GM12878 (cell line): Measurements from ENCODE around the gene MEGF6. TPM values are rescaled to one million over a fixed set of nuclear protein-coding genes. Genes with fewer than 3 reads are reported as not detected.

Experiments
- ATAC-seq: fragments of 200-7000 bp; cut with Tn5 transposase; 3 replicates; pipeline ENCODE4 v1.9.1; 2020; ENCODE audit warnings: mild to moderate bottlenecking, moderate library complexity
- BruUV-seq: library from RNA; stranded (reverse); fragments of 400-500 nt; replicated peaks from 2 replicates; lab custom pipeline; 2021; lab: Mats Ljungman, UMichigan
- CTCF ChIA-PET: fragments of 300-600 bp; sonication (Branson Sonifier 250); formaldehyde crosslinking; extraction: SDS; loops from one replicate; lab custom pipeline; 2021; ENCODE audit warnings: inconsistent platforms; lab: Yijun Ruan, JAX
- POLR2A ChIA-PET: fragments of 350-600 bp; formaldehyde crosslinking; extraction: SDS; loops from one replicate; lab custom pipeline; 2021; ENCODE audit warnings: inconsistent platforms; lab: Charles Lee
- RAD21 ChIA-PET: fragments of 300-600 bp; sonication (Branson Sonifier 250); formaldehyde crosslinking; loops from one replicate; lab custom pipeline; 2023; ENCODE audit warnings: antibody characterized with exemption; ENCODE audit not compliant: unreplicated experiment; lab: Charles Lee
- SMC1A ChIA-PET: fragments of 300-600 bp; sonication (Branson Sonifier 250); formaldehyde crosslinking; loops from one replicate; lab custom pipeline; 2023; ENCODE audit not compliant: unreplicated experiment, uncharacterized antibody; lab: Charles Lee
- DNase-seq: peaks from one replicate; pipeline ENCODE4 v3.0.0-alpha.2; 2011; ENCODE audit warnings: low read depth, low spot score
- FAIRE-seq: peaks from 3 replicates; lab custom pipeline; 2011; peaks lifted over from hg19 to GRCh38; lab: Jason Lieb, UNC
- H2AFZ ChIP-seq: 2 replicates; pipeline ENCODE4 v1.6.0; 2011; ENCODE audit warnings: low read depth, low read length, control low read depth; ENCODE audit not compliant: control insufficient read depth
- H3K27ac ChIP-seq: 2 replicates; pipeline ENCODE4 v1.5.1; 2011; ENCODE audit warnings: control low read depth; ENCODE audit not compliant: control insufficient read depth, insufficient read depth
- H3K27me3 ChIP-seq, 2 experiments: replicated peaks in 1 of 2; 2 replicates each; pipeline versions ENCODE4 v1.6.0 to v1.6.1; 2011; ENCODE audit warnings: low read length in 1 of 2; ENCODE audit not compliant: control insufficient read depth in 2 of 2, insufficient read depth in 2 of 2
- H3K36me3 ChIP-seq, 2 experiments: 2 replicates each; pipeline ENCODE4 v1.5.1; 2011; ENCODE audit warnings: low read length in 1 of 2; ENCODE audit not compliant: control insufficient read depth in 2 of 2, insufficient read depth in 2 of 2
- H3K4me1 ChIP-seq: 2 replicates; pipeline ENCODE4 v1.6.1; 2011; ENCODE audit warnings: mild to moderate bottlenecking, low read length, moderate library complexity, mixed read lengths; ENCODE audit not compliant: control insufficient read depth, insufficient read depth
- H3K4me2 ChIP-seq: 2 replicates; pipeline ENCODE4 v1.6.0; 2011; ENCODE audit warnings: control low read depth; ENCODE audit not compliant: control insufficient read depth, insufficient read depth
- H3K4me3 ChIP-seq: fragments of 200-600 bp; sonication (generic); 2 replicates; pipeline ENCODE4 v1.5.1; 2016
- H3K79me2 ChIP-seq: 2 replicates; pipeline ENCODE4 v1.6.0; 2011; ENCODE audit warnings: low read length; ENCODE audit not compliant: control insufficient read depth, insufficient read depth
- H3K9ac ChIP-seq: 2 replicates; pipeline ENCODE4 v1.8.0; 2011; ENCODE audit warnings: low read length, control low read depth, mixed read lengths; ENCODE audit not compliant: control insufficient read depth, insufficient read depth
- H3K9me3 ChIP-seq: replicated peaks from 3 replicates; pipeline ENCODE4 v1.5.1; 2011; ENCODE audit warnings: mild to moderate bottlenecking, low read length; ENCODE audit not compliant: control insufficient read depth, insufficient read depth
- H4K20me1 ChIP-seq: 2 replicates; pipeline ENCODE4 v1.6.0; 2011; ENCODE audit not compliant: control insufficient read depth, insufficient read depth
- BCL11A ChIP-seq: IDR thresholded peaks from 2 replicates; pipeline ENCODE4 v1.6.1; 2011; ENCODE audit warnings: low read depth, low read length
- CREB1 ChIP-seq: IDR thresholded peaks from 2 replicates; pipeline ENCODE4 v1.6.1; 2012; ENCODE audit warnings: low read depth, mild to moderate bottlenecking, inconsistent platforms
- HDGF ChIP-seq: fragments of 450-650 bp; IDR thresholded peaks from 2 replicates; pipeline ENCODE4 v1.6.1; 2016; ENCODE audit warnings: antibody characterized with exemption
- PML ChIP-seq: IDR thresholded peaks from 2 replicates; pipeline ENCODE4 v1.6.1; 2012; ENCODE audit warnings: low read length, inconsistent platforms
- POLR2AphosphoS5 ChIP-seq: IDR thresholded peaks from 2 replicates; pipeline ENCODE4 v1.6.1; 2011; ENCODE audit warnings: mild to moderate bottlenecking, low read length, inconsistent platforms
- TARDBP ChIP-seq: IDR thresholded peaks from 2 replicates; pipeline ENCODE4 v1.6.1; 2016; ENCODE audit warnings: borderline replicate concordance
- TBL1XR1 ChIP-seq: IDR thresholded peaks from 2 replicates; pipeline ENCODE4 v1.6.1; 2012; ENCODE audit warnings: low read depth, low read length, improper control_type of control experiment
- TCF12 ChIP-seq: IDR thresholded peaks from 2 replicates; pipeline ENCODE4 v1.6.1; 2011; ENCODE audit warnings: low read depth, mild to moderate bottlenecking, low read length
- ZZZ3 ChIP-seq: IDR thresholded peaks from 2 replicates; pipeline ENCODE4 v1.6.1; 2011; ENCODE audit warnings: low read depth; ENCODE audit not compliant: control insufficient read depth, insufficient read length
- WGBS: methylation state at CpG from one replicate; pipeline ENCODE4 v1.1.6; 2016; ENCODE audit warnings: low lambda C conversion rate; ENCODE audit not compliant: insufficient replicate concordance, insufficient coverage; ENCODE audit errors: missing lambda C conversion rate; 5-methylcytosine and 5-hydroxymethylcytosine counted together
- in situ Hi-C: fragments of 300-500 bp; cut with MboI; formaldehyde crosslinking; loops from 9 replicates; pipeline ENCODE4 v1.14.3; 2018; ENCODE audit warnings: mixed read lengths
- intact Hi-C: fragments of 100-400 bp; cut with micrococcal nuclease; formaldehyde crosslinking; loops from one replicate; pipeline ENCODE4 v1.14.2; 2022; ENCODE audit not compliant: unreplicated experiment
- polyA plus RNA-seq, 11 experiments: library from polyadenylated mRNA; depleted of rRNA in 4 of 11; unstranded in 6 of 11; stranded (reverse) in 5 of 11; fragments of >200 nt; fragmentation: Nextera tagmentation in 4 of 11; fragmentation: Illumina TruSeq in 1 of 11; extraction: Ambion mirVana in 4 of 11; extraction: Trizol in 1 of 11; gene quantifications; 1 replicate in 1 of 11; 2 replicates in 10 of 11; pipeline versions ENCODE4 v1.2.1 to v1.2.3, GENCODE V29; 2011 to 2016; ENCODE audit warnings: inconsistent platforms in 2 of 11, missing spikeins in 2 of 11, low read depth in 1 of 11
- total RNA-seq, 4 experiments: library from RNA; depleted of rRNA in 3 of 4; stranded (reverse); fragments of >200 nt in 3 of 4; fragmentation: Illumina TruSeq in 1 of 4; extraction: Trizol in 1 of 4; gene quantifications; 2 replicates each; pipeline versions ENCODE4 v1.2.1 to v1.2.3, GENCODE V29; 2013 to 2021
- TF ChIP-seq, protein P1 (sequence below): fragments of 450-650 bp; formaldehyde crosslinking; IDR thresholded peaks from 2 replicates; pipeline ENCODE4 v1.5.0; 2022; ENCODE audit warnings: mild to moderate bottlenecking, missing genetic modification characterization
- TF ChIP-seq, protein P2 (sequence below): fragments of 150-350 bp; IDR thresholded peaks from 2 replicates; pipeline ENCODE4 v1.6.1; 2014; ENCODE audit warnings: mild to moderate bottlenecking, low read depth, low read length

Gene MEGF6
- total and polyA plus RNA-seq, 10 of the 15 experiments (the other 5 are each of a cell fraction or from before 2014, with no cell fraction given) = 0.03 to 0.41 TPM; not detected in 8

DNA sequence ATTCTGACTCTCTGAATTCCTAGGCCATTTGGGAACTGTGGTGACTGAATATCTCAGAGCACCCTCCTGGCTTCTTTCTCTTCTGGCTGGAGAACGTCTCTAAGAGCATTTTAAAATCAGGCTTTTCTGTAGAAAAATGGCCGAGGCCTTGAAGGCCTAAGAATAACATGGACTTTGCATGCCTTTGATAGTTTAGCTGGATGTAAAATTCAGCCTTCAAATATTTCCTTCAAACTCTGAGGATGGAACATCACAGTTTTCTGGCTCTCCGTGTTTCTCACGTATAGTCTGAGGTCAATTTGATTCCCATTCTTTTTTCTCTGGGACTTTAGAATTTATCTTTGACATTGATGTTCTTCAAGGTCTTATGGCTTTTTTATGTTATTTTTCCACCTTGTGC, 122.9 kb downstream of the MEGF6 start:
- H3K4me2 ChIP-seq = no peak overlapping the region
- H3K27me3 ChIP-seq = no peaks in the 10 kb centered on the region
- no peak for DNase-seq
- RAD21 ChIA-PET = interaction anchor here (1.3 kb wide), 1 partner anchor 131 kb away, joined by 3 read pairs; no protein-coding TSS in a partner anchor
- POLR2A ChIA-PET = no interaction called here
- no TSS peak for BruUV-seq
- ATAC-seq = no peak
- 49% methylated on average over 4 of the region's 4 CpGs for WGBS
- SMC1A ChIA-PET = no interaction called here
- no peaks in the 10 kb centered on the region for H3K4me1 ChIP-seq
- H4K20me1 ChIP-seq = no peaks in the 10 kb centered on the region
- no peaks in the 10 kb centered on the region for H3K79me2 ChIP-seq
- intact Hi-C loops = no loop called here
- in situ Hi-C loops = loop anchor here (10.0 kb wide), 1 partner anchor 136 kb away; the partner anchor contains the start of gene TPRG1L
- H2AFZ ChIP-seq = no peak overlapping the region
- no peak overlapping the region for H3K4me3 ChIP-seq
- TF ChIP-seq ZZZ3 = no peak
- no peak for TF ChIP-seq PML
- TF ChIP-seq POLR2AphosphoS5 = no peak
- no peak for TF ChIP-seq HDGF
- TF ChIP-seq, protein P1, sequence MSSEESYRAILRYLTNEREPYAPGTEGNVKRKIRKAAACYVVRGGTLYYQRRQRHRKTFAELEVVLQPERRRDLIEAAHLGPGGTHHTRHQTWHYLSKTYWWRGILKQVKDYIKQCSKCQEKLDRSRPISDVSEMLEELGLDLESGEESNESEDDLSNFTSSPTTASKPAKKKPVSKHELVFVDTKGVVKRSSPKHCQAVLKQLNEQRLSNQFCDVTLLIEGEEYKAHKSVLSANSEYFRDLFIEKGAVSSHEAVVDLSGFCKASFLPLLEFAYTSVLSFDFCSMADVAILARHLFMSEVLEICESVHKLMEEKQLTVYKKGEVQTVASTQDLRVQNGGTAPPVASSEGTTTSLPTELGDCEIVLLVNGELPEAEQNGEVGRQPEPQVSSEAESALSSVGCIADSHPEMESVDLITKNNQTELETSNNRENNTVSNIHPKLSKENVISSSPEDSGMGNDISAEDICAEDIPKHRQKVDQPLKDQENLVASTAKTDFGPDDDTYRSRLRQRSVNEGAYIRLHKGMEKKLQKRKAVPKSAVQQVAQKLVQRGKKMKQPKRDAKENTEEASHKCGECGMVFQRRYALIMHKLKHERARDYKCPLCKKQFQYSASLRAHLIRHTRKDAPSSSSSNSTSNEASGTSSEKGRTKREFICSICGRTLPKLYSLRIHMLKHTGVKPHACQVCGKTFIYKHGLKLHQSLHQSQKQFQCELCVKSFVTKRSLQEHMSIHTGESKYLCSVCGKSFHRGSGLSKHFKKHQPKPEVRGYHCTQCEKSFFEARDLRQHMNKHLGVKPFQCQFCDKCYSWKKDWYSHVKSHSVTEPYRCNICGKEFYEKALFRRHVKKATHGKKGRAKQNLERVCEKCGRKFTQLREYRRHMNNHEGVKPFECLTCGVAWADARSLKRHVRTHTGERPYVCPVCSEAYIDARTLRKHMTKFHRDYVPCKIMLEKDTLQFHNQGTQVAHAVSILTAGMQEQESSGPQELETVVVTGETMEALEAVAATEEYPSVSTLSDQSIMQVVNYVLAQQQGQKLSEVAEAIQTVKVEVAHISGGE (CRISPR knock-in tag) = no peak
- TF ChIP-seq TCF12 = no peak
- TF ChIP-seq TARDBP = no peak
- TF ChIP-seq BCL11A = no peak
- TF ChIP-seq TBL1XR1 = no peak
- no peak for TF ChIP-seq CREB1
- TF ChIP-seq, protein P2, sequence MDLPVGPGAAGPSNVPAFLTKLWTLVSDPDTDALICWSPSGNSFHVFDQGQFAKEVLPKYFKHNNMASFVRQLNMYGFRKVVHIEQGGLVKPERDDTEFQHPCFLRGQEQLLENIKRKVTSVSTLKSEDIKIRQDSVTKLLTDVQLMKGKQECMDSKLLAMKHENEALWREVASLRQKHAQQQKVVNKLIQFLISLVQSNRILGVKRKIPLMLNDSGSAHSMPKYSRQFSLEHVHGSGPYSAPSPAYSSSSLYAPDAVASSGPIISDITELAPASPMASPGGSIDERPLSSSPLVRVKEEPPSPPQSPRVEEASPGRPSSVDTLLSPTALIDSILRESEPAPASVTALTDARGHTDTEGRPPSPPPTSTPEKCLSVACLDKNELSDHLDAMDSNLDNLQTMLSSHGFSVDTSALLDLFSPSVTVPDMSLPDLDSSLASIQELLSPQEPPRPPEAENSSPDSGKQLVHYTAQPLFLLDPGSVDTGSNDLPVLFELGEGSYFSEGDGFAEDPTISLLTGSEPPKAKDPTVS = no peak
- no peak overlapping the region for H3K9ac ChIP-seq
- no peak for FAIRE-seq
- no peaks in the 10 kb centered on the region for H3K36me3 ChIP-seq
- H3K9me3 ChIP-seq = peaks cover 3% of the 10 kb centered on the region; the same call in 1 of the 3 replicates
- H3K27ac ChIP-seq = no peak overlapping the region
- CTCF ChIA-PET = interaction anchor here (0.9 to 1.2 kb wide), 3 partner anchors 126 to 132 kb away, joined by 3 to 5 read pairs (median 5); no protein-coding TSS in a partner anchor
